SK-N-SH treated with all-trans-retinoic acid at 6 μM for 48 hours (cell line): ENCODE measurements around the gene PEX11G.

Source experiments
- CREB5 ChIP-seq: fragments of 250-450 bp; sonication (Bioruptor Pico); IDR thresholded peaks from 2 replicates; pipeline ENCODE4 v1.5.1; 2020; ENCODE audit warnings: low read depth, mild to moderate bottlenecking, moderate library complexity
- OSR1 ChIP-seq: fragments of 250-450 bp; sonication (Bioruptor Pico); IDR thresholded peaks from 2 replicates; pipeline ENCODE4 v1.8.0; 2022; ENCODE audit warnings: moderate library complexity, mild to moderate bottlenecking, inconsistent platforms
- ZC3H10 ChIP-seq: fragments of 250-450 bp; sonication (Bioruptor Pico); IDR thresholded peaks from 2 replicates; pipeline ENCODE4 v1.5.1; 2021; ENCODE audit warnings: mild to moderate bottlenecking, moderate library complexity
- ZFP30 ChIP-seq: fragments of 450-650 bp; formaldehyde crosslinking; IDR thresholded peaks from 2 replicates; pipeline ENCODE4 v1.5.0; 2022; ENCODE audit warnings: mild to moderate bottlenecking, moderate library complexity
- ZNF70 ChIP-seq: fragments of 450-650 bp; formaldehyde crosslinking; IDR thresholded peaks from 2 replicates; pipeline ENCODE4 v1.5.0; 2020; ENCODE audit warnings: mild to moderate bottlenecking, moderate library complexity
- TF ChIP-seq, protein P1 (sequence below): fragments of 250-450 bp; sonication (Bioruptor Pico); IDR thresholded peaks from 2 replicates; pipeline ENCODE4 v1.8.0; 2020; ENCODE audit warnings: mild to moderate bottlenecking, moderate library complexity, borderline replicate concordance

DNA sequence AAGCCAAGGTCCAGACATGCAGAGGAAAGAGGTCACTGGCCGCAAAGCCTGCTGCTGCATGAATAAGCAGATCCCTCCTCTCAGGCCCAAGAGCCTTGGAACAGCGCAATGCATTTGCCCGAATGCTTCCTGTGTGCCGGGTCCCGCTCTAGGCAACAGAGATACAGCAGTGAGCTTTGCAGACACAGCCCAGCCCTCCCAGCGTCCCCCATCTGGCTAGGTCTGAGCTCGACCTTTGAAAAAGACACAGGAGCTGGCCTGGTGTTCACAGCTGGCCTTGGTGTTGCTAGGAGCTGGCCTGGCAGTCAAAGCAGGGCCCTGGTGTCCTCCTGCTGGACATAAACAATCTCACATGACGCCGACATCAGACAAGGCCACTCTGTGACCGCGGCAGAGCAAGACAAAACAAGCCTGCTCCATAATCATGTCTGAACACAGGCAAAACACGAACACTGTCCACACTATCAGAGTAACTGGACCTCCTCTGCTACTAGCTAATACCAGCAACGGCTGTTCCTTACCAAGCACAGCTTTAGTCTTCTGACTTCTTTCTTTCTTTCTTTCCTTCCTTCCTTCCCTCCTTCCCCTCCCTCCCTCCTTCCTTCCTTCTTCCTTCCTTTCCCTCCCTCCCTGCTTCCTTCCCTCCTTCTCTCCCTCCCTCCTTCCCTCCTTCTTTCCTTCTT lies 5.7 kb upstream of the PEX11G start:
- TF ChIP-seq ZFP30 (CRISPR knock-in tag): no peak
- TF ChIP-seq CREB5 (CRISPR knock-in tag): no peak
- TF ChIP-seq, protein P1, sequence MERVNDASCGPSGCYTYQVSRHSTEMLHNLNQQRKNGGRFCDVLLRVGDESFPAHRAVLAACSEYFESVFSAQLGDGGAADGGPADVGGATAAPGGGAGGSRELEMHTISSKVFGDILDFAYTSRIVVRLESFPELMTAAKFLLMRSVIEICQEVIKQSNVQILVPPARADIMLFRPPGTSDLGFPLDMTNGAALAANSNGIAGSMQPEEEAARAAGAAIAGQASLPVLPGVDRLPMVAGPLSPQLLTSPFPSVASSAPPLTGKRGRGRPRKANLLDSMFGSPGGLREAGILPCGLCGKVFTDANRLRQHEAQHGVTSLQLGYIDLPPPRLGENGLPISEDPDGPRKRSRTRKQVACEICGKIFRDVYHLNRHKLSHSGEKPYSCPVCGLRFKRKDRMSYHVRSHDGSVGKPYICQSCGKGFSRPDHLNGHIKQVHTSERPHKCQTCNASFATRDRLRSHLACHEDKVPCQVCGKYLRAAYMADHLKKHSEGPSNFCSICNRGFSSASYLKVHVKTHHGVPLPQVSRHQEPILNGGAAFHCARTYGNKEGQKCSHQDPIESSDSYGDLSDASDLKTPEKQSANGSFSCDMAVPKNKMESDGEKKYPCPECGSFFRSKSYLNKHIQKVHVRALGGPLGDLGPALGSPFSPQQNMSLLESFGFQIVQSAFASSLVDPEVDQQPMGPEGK (CRISPR knock-in tag): no peak
- TF ChIP-seq ZC3H10 (CRISPR knock-in tag): no peak
- TF ChIP-seq OSR1: no peak
- no peak for TF ChIP-seq ZNF70 (CRISPR knock-in tag)
